Adrenal gland (tissue), 12 donors: ENCODE measurements around the gene OGT. TPM values are rescaled to one million over a fixed set of nuclear protein-coding genes. Genes with fewer than 3 reads are reported as not detected.
"Not testable (repeated sequence)": the region's sequence is repeated elsewhere in the genome, so short reads cannot be mapped to it uniquely, and the experiment has no call there.

Source experiments
- DNase-seq, 7 donors: peaks; one replicate each; pipeline ENCODE4 v3.0.0-alpha.2; 2019 to 2020
- H3K27ac ChIP-seq, 5 donors: fragments of 200-600 bp; sonication (generic) in 4 of 5; 1 replicate in 3 of 5; 2 replicates in 2 of 5; pipeline versions ENCODE4 v1.5.1 to v1.8.0; 2016 to 2020; ENCODE audit warnings: mild to moderate bottlenecking in 1 of 5
- H3K27me3 ChIP-seq: fragments of 200-600 bp; 2 replicates; pipeline ENCODE4 v1.8.0; 2021
- H3K36me3 ChIP-seq, 2 donors: fragments of 200-600 bp; replicated peaks in 1 of 2; 1 replicate in 1 of 2; 2 replicates in 1 of 2; pipeline versions ENCODE4 v1.5.1 to v1.8.0; 2018 to 2022
- H3K4me1 ChIP-seq, 2 donors: fragments of 200-600 bp; replicated peaks in 1 of 2; 1 replicate in 1 of 2; 2 replicates in 1 of 2; pipeline versions ENCODE4 v1.5.1 to v1.8.0; 2018 to 2021
- H3K4me3 ChIP-seq, 4 donors: fragments of 200-600 bp; sonication (generic) in 3 of 4; one replicate each; pipeline ENCODE4 v1.5.1; 2016 to 2018
- H3K9me3 ChIP-seq, 3 donors: fragments of 200-600 bp; sonication (generic) in 1 of 3; replicated peaks in 1 of 3; 1 replicate in 2 of 3; 2 replicates in 1 of 3; pipeline versions ENCODE4 v1.5.1 to v1.8.0; 2016 to 2021
- CTCF ChIP-seq, 6 experiments: fragments of 450-650 bp in 4 of 6; fragments of 200-600 bp in 2 of 6; sonication (generic) in 1 of 6; IDR thresholded peaks; 1 replicate in 5 of 6; 2 replicates in 1 of 6; pipeline versions ENCODE4 v1.5.1 to v1.8.0; 2016 to 2021; ENCODE audit warnings: antibody characterized with exemption in 6 of 6, mild to moderate bottlenecking in 2 of 6, moderate library complexity in 1 of 6
- POLR2A ChIP-seq, 2 donors: fragments of 450-650 bp; IDR thresholded peaks; one replicate each; pipeline ENCODE4 v1.6.1; 2017; ENCODE audit warnings: antibody characterized with exemption in 2 of 2, mild to moderate bottlenecking in 2 of 2, moderate library complexity in 1 of 2
- WGBS, 4 donors: extraction: QIAGEN DNeasy Blood & Tissue Kit in 2 of 4; methylation state at CpG; one replicate each; pipeline versions ENCODE4 v1.1.5 to v1.1.7; 2013 to 2017; 5-methylcytosine and 5-hydroxymethylcytosine counted together
- intact Hi-C, 2 donors: fragments of 100-400 bp; cut with DNase I; formaldehyde crosslinking; loops; one replicate each; pipeline versions ENCODE4 v1.14.1 to v1.15.0; 2022 to 2023
- polyA plus RNA-seq, 3 donors: library from polyadenylated mRNA; stranded (reverse); fragments of 200-250 nt in 2 of 3; fragments of 350-450 nt in 1 of 3; fragmentation: Illumina TruSeq in 1 of 3; extraction: RNeasy Lipid Tissue Mini Kit (QIAGEN cat#74804) in 1 of 3; gene quantifications; one replicate each; pipeline ENCODE4 v1.2.3, GENCODE V29; 2013 to 2014
- total RNA-seq, 9 donors: library from RNA; depleted of rRNA in 4 of 9; stranded (reverse); fragments of >200 nt in 4 of 9; fragments of 120-200 nt in 1 of 9; fragmentation: NEBNext Ultra II Directional in 1 of 9; extraction: Animal tissue kit (Norgen Biotek cat#: 25700) in 1 of 9; gene quantifications; one replicate each; pipeline versions ENCODE4 v1.1.0 to v1.2.4, GENCODE V29; 2013 to 2023
- donor health status: healthy with polysubstance abuse.
- donor health status: Bipolar disorder and iron deficiency.
- donor health status: DM: yes; HTN: yes; CAD: no.
- donor health status: DM: no; HTN: no; CAD: no.
- donor health status: DM: no; HTN: no; CAD: no.
- donor health status: DM: yes; HTN: yes; CAD: no.

Gene OGT
- total and polyA plus RNA-seq, 12 donors: 38.0 to 164 (median 103) TPM

DNA sequence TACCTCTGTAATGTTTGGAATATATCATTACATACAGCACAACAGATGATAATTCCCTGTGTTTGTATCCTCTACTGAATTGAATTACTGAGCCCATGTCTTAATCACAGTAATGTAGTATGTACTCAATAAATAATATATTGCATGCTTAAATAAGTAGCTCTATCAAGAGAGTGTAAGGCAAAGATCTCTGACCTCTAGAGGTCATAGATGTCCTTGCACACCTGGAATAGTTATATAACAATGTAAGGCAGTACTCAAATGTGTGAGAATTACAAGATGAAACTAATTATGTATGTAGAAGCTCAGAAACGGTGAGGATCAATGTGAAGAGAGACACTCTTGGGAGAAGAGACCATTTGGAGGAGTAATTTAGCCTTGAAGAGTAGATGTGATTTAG is 31.0 kb downstream of the OGT start:
- Histone ChIP-seq H3K9me3 (no peaks in the 10 kb centered on the region), H3K27ac (no peak overlapping the region), H3K27me3 (no peaks in the 10 kb centered on the region), H3K36me3 (peaks cover 0 to 92% of the 10 kb centered on the region in 2 donors), H3K4me1 (no peaks in the 10 kb centered on the region), H3K4me3 (no peak overlapping the region)
- 50 to 76% (median 64%) methylated on average over 1 of the region's 1 CpG for WGBS, 4 donors
- DNase-seq: no peak
- intact Hi-C loops: loop anchor here in 1 of 2 donors (10.0 kb wide), 1 partner anchor 179 kb away; no protein-coding TSS in a partner anchor
- no peak for TF ChIP-seq CTCF (IDR thresholded peaks at IDR 0.05)
- TF ChIP-seq POLR2A (IDR thresholded peaks at IDR 0.05): no peak

GRCh38 chrX:71565474-71566041 is 32.7 kb downstream of the OGT start:
- TF ChIP-seq POLR2A (IDR thresholded peaks at IDR 0.05): no peak
- no peak for TF ChIP-seq CTCF (IDR thresholded peaks at IDR 0.05)
- peaks cover 0 to 80% of the 10 kb centered on the region in 2 donors for H3K36me3 ChIP-seq
- no peaks in the 10 kb centered on the region for H3K9me3 ChIP-seq
- H3K4me1 ChIP-seq: no peaks in the 10 kb centered on the region
- H3K27me3 ChIP-seq: no peaks in the 10 kb centered on the region
- H3K4me3 ChIP-seq: no peak overlapping the region
- no peak overlapping the region for H3K27ac ChIP-seq
- DNase-seq: no peak
- intact Hi-C loops: loop anchor here in 1 of 2 donors (10.0 kb wide), 1 partner anchor 181 kb away; no protein-coding TSS in a partner anchor
- 53 to 75% (median 66%) methylated on average over 9 of the region's 9 CpGs for WGBS, 4 donors

- intact Hi-C loops: not testable (repeated sequence)
Observed at GRCh38 chrX:71571390-71571789, 38.5 kb downstream of the OGT start.

DNA sequence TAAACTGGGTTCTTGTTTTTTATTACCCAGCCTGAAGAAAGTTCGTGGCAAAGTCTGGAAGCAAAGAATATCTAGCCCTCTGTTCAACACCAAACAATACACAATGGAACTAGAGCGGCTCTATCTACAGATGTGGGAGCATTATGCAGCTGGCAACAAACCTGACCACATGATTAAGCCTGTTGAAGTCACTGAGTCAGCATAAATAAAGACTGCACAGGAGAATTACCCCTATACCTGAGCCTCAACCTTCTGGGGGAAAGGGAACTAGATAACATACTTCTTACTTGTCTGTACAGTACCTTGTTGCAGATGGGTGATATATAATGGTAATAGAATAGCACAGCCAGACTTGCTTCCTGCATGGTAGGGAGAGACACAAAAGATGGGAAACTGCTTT is 40.7 kb downstream of the OGT start:
- DNase-seq: no peak
- 63 to 100% (median 76%) methylated on average over 2 of the region's 2 CpGs for WGBS, 4 donors
- Histone ChIP-seq H3K9me3 (no peaks in the 10 kb centered on the region), H3K27me3 (no peaks in the 10 kb centered on the region), H3K4me1 (no peaks in the 10 kb centered on the region), H3K27ac (no peak overlapping the region), H3K4me3 (no peak overlapping the region), H3K36me3 (peaks cover 0 to 56% of the 10 kb centered on the region in 2 donors)
- TF ChIP-seq CTCF (IDR thresholded peaks at IDR 0.05): no peak
- no peak for TF ChIP-seq POLR2A (IDR thresholded peaks at IDR 0.05)
- intact Hi-C loops: no loop called here

More at GRCh38 chrX:71571390-71571789, 38.5 kb downstream of the OGT start:
- not testable (repeated sequence) for H3K9me3 ChIP-seq, H3K4me1 ChIP-seq, H3K27me3 ChIP-seq, DNase-seq, H3K4me3 ChIP-seq, H3K27ac ChIP-seq
- peaks cover 0 to 73% of the 10 kb centered on the region in 2 donors for H3K36me3 ChIP-seq
- WGBS, 4 donors: 89 to 94% (median 91%) methylated on average over 5 to 8 of the region's 8 CpGs

GRCh38 chrX:71577682-71578081 is 44.8 kb downstream of the OGT start:
- H3K27me3 ChIP-seq: no peaks in the 10 kb centered on the region
- intact Hi-C loops: no loop called here
- DNase-seq: no peak
- H3K9me3 ChIP-seq: no peaks in the 10 kb centered on the region
- no peak overlapping the region for H3K4me3 ChIP-seq
- 87 to 93% (median 90%) methylated on average over 17 to 24 of the region's 24 CpGs for WGBS, 4 donors
- H3K4me1 ChIP-seq: no peaks in the 10 kb centered on the region
- H3K36me3 ChIP-seq: peaks cover 0 to 32% of the 10 kb centered on the region in 2 donors
- H3K27ac ChIP-seq: no peak overlapping the region
- no peak for TF ChIP-seq CTCF (IDR thresholded peaks at IDR 0.05)
- no peak for TF ChIP-seq POLR2A (IDR thresholded peaks at IDR 0.05)
